ENCODE results near the gene ABHD17B.

DNA sequence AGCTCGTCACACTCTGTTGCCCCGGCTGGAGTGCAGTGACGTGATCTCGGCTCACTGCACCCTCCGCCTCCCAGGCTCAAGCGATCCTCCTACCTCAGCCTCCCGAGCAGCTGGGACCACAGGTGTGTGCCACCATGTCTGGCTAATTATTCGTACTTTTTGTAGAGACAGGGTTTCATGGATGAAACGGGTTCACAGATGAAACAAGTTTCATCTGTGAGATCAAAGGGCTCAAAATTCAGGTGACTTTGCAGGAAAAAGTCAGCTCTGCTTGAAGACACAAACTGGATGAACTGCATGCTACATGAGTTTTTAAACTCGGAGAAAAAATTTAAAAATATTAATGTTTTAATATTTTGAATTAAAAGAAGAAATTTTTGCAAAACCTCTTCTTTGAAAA is 24.5 kb downstream of the ABHD17B start:
- TF ChIP-seq YY1 (IDR thresholded peaks at IDR 0.05; ENCODE audit: insufficient read depth, insufficient read length) (no peak), ZNF274 (IDR thresholded peaks at IDR 0.05; ENCODE audit: low read depth, low read length) (no peak)
